GM19099 (cell line): ENCODE results near the gene ATP2B1.

Experiments used
- POLR2A ChIP-seq: IDR thresholded peaks from 3 replicates; pipeline ENCODE4 v1.6.1; 2011; ENCODE audit warnings: low read depth; ENCODE audit not compliant: insufficient read length; ENCODE audit errors: extremely low read depth

The ATP2B1 gene

GRCh38 chr12:89704457-89704856, 4.2 kb downstream of the ATP2B1 start:
- TF ChIP-seq POLR2A: no peak

DNA sequence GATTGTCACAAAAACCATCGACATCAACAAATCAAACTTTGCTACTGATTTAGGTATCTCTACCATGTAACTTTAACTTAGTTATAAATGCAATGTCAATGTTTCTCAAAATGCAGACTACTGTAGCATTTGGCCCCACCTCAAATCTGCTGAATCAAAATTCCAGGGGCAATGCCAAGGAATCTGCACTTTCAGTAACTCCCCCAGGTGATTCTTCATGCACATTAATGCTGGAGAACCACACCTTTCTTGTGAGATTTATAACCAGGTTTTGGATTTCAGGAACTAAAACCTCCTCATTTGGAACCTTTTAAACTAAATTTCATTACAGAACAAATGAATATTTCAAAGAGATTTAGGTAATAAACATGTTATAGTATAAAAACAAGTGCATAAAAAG, 4.9 kb downstream of the ATP2B1 start:
- TF ChIP-seq POLR2A: no peak

- TF ChIP-seq POLR2A: no peak
Observed at GRCh38 chr12:89702503-89702902, 6.1 kb downstream of the ATP2B1 start.

- TF ChIP-seq POLR2A: no peak
Observed at GRCh38 chr12:89701606-89702206, 6.9 kb downstream of the ATP2B1 start.

DNA sequence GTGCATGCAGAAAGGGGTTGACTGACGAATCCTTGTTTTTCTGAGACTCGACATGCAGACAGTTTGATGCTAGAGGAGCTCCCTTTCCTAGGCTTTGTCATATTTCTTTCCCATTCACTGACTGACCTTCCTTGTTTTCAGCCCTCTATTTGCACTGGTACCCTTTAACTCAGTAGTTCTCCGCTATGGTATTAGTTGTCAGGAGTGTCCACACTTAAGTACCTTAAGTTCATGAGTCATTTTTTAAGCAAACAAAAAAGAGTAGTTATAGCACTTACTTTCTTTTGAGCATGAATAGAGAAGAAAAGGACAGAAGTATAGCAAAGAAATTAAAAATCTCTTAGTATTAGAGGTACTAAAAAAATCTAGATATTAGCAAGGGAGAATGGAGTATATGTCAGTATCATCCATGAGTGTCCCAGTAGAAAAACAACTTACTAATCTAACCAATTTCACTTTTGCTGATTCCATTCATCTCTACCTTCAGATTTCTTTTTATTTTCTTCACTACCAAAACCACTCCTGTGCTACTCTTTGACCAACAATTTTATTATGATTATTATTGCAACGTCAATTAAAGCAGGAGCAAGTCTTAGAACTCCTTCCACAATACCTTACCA, 8.3 kb downstream of the ATP2B1 start:
- TF ChIP-seq POLR2A: no peak

DNA sequence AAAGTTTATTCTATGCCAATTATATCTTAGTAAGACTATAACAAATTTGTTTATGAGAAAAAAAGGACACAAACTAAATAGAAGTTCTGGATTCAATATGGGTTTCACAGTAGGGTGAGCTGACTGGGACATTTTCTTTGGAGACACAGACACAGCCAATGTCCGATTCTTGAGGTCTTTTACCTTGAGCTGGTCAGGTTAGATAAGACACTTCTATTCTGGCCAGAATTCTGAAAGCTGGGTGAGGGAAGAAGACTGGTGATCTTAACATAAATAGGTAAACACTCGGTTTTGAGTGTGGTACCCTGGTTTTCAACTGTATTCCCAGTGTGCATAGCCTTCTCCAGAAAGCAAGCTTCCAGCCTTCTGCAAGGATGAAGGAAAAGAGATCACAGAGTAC, 10.0 kb downstream of the ATP2B1 start:
- TF ChIP-seq POLR2A: no peak

DNA sequence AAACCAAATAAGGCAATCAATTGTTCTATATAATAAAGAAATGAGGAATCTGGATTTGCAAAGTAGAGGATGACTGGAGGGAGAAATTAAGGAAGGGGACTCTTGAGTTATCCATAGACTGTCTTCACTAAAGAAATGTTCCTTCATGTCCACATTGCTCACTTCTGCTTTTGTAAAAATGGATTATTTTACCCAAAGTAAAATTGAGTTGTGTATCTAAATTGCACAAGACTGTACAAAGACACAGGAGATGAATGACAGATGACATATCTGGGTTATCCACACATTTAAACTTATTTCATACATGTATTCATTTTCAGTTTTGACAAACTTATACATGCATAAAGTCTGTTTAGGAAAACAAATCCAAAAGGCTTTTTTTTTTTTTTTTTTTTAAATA, 11.3 kb downstream of the ATP2B1 start:
- no peak for TF ChIP-seq POLR2A

GRCh38 chr12:89695830-89696229, 12.8 kb downstream of the ATP2B1 start:
- no peak for TF ChIP-seq POLR2A

DNA sequence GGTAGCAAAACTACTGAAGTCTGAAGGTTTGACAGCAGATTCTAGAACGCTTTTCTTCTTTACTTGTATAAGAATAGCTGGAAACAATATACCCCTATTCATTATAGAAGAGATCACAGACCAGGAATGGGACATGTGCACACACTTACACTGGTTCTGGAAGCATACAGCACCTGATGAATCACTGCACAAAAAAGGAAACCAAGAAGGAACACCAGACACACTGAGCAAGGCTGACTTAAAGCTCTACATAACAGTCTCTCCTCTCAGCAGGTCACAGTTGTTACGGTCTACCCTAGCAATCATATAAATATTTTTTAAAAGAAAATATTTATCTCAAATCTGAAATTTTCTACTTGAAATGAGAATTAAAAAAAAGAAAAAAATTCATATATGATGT, 13.5 kb downstream of the ATP2B1 start:
- no peak for TF ChIP-seq POLR2A

DNA sequence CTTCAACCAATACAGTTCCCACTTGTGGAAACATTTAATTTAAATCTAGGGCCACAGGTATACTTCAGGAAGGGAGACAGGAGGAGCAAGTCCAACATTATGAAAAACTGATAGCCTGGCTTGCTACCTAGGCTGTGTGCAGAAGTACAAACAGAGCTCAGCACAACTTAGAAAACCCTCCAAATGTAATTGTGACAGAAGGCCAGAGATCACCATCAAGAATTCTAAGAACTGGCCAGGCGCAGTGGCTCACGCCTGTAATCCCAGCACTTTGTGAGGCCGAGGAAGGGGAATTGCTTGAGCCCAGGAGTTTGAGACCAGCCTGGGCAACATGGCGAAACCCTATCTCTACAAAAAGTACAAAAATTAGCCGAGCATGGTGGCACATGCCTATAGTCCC, 14.1 kb downstream of the ATP2B1 start:
- TF ChIP-seq POLR2A: no peak

DNA sequence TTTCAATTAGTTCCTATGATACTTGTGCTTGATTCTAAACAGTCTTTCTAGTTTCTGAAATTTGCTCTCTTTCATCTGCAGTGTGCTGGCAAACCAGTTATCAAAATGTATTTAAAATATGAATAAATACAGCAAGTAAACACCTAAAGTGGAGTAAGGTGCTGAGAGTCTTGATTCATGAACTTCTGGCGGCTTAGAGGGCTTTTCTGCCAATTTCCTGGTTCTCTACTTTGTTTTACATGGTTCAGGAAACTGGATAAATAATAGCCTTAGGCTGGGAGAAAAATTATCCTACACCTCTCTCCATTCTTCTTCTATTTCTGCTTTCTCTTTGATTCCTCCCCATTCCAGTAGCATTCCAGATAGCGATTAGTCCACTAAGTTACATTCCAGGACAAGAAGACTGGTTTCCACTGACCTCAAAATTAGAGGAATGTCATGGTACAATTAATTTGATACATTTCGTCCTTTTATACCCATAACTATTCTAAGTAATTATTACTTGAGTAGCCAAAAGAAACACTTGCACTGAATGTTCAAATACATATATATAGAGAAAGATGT, 14.9 kb downstream of the ATP2B1 start:
- no peak for TF ChIP-seq POLR2A

- no peak for TF ChIP-seq POLR2A
Observed at GRCh38 chr12:89692439-89692838, 16.2 kb downstream of the ATP2B1 start.

- no peak for TF ChIP-seq POLR2A
Observed at GRCh38 chr12:89691659-89692058, 17.0 kb downstream of the ATP2B1 start.

DNA sequence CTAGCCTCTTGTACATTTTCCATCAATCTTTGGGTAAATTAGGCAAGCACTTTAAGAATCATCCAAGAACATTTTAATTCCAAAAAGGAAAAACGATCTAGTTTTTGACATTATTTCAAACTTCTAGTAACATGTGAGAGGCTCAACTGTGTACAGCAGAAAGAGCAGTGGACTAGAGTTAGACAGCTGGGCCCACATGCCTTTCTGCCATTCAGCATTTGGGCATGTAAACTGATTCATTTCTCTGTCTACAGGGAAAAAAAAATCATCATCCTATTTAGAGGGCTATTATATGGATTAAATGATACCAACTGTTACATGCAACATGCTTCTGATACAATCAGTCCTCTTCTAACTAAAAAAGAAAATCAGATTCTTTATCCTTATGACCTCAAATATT, 17.7 kb downstream of the ATP2B1 start:
- no peak for TF ChIP-seq POLR2A

GRCh38 chr12:89689306-89689705, 19.3 kb downstream of the ATP2B1 start:
- no peak for TF ChIP-seq POLR2A

- TF ChIP-seq POLR2A: no peak
Observed at GRCh38 chr12:89686311-89686710, 22.3 kb downstream of the ATP2B1 start.

DNA sequence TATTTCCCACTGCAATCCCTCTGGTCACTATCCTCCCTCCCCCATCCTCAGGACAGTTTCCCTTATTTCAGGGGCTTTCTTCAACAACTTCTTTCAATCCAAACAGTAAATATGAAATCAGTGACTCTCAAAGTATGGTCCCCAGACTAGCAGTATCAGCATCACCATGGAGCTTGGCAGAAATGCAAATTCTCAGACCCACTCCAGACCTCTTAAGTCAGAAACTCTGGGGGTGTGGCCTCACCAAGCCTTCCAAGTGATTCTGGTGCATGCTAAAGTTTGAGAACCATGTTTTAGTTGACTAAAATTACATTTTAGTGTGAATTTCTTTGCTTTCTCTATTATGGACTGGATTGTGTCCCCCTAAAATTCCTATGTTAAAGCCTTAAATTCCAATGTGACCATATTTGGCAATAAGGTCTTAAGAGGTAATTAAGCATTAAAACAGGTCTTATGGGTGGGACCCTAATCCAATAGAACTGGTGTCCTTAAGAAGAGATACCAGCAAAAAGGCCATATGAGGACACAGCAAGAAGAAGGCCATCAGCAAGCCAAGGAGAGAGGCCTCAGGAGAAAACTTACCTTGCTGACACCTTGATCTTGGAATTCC, 23.2 kb downstream of the ATP2B1 start:
- TF ChIP-seq POLR2A: no peak

DNA sequence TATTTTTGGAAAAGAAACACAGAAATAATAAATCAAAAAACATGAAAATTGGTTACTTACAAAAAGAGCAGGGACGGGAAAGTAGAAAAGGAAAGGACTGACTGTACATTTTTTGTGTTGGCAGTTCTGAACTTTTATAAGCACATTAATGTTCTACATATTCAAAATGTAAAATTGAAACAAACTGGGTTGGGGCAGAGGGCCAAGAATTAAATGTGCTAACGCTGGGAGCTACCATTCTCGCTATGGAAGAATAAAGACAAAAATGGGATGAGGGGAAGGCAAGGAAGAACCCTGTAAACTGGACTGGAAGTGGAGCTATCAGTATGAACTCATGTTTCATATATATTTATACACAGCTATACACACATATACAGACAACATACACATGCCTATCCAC, 24.5 kb downstream of the ATP2B1 start:
- no peak for TF ChIP-seq POLR2A
